ENCODE data around the gene ASPHD1. TPM values are rescaled to one million over a fixed set of nuclear protein-coding genes. Genes with fewer than 3 reads are reported as not detected.
A peak's percentile ranks its signal among the peaks of the same experiment; 100 is the strongest.
"Not testable (repeated sequence)": the region's sequence is repeated elsewhere in the genome, so short reads cannot be mapped to it uniquely, and the experiment has no call there.

The ASPHD1 gene
- total RNA-seq, 1 donor from 2014 or later, result 1.6 TPM

DNA sequence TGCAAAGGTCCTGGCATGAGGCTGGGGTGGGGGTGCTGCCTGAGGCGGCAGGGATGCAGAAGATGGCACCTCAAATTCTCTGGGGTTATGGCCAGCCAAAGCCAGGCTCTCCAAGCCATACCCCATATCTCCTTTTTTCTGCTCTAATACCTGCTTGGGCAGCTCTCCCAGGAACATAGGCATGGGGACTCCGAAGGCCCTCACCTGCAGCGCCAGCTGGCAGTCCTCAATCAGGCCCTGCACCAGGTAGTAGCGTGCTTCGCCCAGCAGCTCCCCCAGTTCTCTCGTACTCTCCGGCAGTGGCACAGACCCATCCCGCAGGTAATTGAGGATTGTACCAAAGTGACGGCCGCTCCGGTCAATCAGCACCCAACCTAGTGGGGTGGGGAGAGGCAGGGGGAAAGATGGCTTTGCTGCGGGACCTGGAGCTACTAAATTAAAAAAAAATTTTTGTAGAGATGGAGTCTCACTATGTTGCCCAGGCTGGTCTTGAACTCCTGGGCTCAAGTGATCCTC lies 22.8 kb downstream of the ASPHD1 start:
- ATAC-seq (no peak), DNase-seq (no peak)
- intact Hi-C loops (cut with DNase I), result no loop called here

DNA sequence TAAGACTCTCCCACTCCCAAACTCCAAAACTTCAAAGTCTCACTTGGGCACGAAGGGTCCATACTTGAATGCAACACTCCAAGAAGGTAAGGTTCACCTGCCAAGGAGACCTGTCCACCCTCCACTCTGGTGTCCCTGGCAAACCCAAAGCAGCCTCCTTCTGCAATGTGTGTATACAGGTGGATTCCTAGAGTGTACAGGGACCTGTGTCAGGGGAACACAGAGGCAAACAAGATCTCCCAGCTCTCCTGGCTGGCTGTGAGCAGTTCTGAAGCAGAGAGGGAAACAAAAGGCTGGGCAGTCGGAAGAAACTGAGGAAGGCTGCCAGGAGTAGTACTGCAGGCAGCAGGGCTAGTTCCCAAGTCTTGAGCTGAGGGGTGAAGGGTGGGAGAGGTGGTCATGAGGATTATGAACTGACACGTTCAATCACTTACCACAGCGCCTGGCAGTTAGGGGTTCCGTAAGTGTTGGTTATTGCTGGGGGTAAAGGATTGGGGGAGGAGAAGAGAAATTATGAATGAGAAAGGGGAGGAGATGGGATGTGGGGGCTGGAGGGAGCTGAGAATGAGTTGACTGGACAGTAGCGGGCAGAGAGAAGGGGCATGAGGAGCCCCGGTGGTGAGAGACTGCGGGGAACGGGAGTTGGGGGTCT lies 24.9 kb downstream of the ASPHD1 start:
- peaks cover 23% of the 10 kb centered on the region for H3K4me1 ChIP-seq
- ATAC-seq, result no peak
- no peak for DNase-seq
- peak overlapping the region; percentile 95 for H3K4me3 ChIP-seq
- peak overlapping the region; percentile 90 for H3K27ac ChIP-seq
- H3K27me3 ChIP-seq (ENCODE audit: low read depth), result no peaks in the 10 kb centered on the region
- H3K9me3 ChIP-seq, result no peaks in the 10 kb centered on the region
- TF ChIP-seq, protein P1, sequence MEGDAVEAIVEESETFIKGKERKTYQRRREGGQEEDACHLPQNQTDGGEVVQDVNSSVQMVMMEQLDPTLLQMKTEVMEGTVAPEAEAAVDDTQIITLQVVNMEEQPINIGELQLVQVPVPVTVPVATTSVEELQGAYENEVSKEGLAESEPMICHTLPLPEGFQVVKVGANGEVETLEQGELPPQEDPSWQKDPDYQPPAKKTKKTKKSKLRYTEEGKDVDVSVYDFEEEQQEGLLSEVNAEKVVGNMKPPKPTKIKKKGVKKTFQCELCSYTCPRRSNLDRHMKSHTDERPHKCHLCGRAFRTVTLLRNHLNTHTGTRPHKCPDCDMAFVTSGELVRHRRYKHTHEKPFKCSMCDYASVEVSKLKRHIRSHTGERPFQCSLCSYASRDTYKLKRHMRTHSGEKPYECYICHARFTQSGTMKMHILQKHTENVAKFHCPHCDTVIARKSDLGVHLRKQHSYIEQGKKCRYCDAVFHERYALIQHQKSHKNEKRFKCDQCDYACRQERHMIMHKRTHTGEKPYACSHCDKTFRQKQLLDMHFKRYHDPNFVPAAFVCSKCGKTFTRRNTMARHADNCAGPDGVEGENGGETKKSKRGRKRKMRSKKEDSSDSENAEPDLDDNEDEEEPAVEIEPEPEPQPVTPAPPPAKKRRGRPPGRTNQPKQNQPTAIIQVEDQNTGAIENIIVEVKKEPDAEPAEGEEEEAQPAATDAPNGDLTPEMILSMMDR (IDR thresholded peaks at IDR 0.05), result no peak
- peaks cover 30% of the 10 kb centered on the region for H3K36me3 ChIP-seq
- intact Hi-C loops (cut with DNase I), result no loop called here

More for the DNA sequence above, 22.8 kb downstream of the ASPHD1 start:
- peaks cover 52% of the 10 kb centered on the region for H3K36me3 ChIP-seq
- no peak overlapping the region for H3K4me3 ChIP-seq
- no peak overlapping the region for H3K27ac ChIP-seq
- peaks cover 23% of the 10 kb centered on the region for H3K4me1 ChIP-seq
- H3K27me3 ChIP-seq (ENCODE audit: low read depth), result no peaks in the 10 kb centered on the region
- no peaks in the 10 kb centered on the region for H3K9me3 ChIP-seq
- TF ChIP-seq, protein P1 (IDR thresholded peaks at IDR 0.05), result no peak

DNA sequence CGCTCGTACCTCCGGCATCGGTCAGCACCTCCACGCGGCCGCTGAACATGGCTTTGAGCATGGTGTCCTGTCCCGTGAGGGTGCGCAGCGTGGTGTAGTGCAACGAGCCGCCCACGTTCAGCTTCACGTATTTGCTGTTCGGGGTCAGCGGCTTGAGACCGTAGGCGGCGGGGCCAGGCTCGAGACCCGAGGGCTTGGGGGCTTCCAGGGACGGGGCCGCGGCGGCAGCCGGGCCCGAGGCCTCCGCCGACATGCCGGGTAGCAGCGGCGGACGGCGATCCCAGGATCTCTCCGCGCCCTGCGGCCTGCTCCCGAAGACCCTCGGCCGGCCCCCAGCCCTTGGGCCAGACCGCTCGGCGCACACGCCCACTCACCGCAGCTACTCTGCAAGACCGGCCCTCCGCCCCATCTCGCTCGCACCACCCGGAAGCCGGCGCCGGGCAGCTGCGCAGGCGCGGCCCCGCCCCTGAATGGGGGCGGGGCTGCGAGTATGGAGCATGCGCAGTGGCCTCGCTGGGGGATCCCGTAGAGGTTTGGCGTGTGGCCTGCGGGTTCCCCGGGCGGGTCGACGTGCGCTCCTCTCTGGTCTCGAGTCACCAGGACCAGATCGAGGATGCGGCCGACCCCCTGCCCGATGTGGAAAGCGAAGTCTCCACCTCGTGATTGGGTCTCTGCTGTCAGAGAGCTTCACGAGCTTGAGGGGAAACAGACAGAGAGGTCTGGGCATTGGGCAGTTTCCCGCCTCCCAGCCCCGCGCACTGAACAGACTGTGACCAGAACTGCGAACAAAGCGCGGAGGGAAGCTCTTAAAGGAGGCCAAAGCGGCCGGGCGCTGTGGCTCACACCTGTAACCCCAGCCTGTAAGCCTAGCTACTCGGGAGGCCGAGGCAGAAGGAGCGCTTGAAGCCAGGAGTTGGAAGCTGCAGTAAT lies 25.8 kb downstream of the ASPHD1 start, which contains the start of gene KCTD13:
Gene KCTD13 (minus strand): TSS at position 446 of the 930 bp plus-strand sequence. CDS start 193 bp downstream, at position 253.
- Histone ChIP-seq H3K4me1 (peaks cover 23% of the 10 kb centered on the region), H3K27me3 (ENCODE audit: low read depth) (no peaks in the 10 kb centered on the region), H3K9me3 (no peaks in the 10 kb centered on the region), H3K36me3 (peaks cover 22% of the 10 kb centered on the region), H3K27ac (peak within 1 kb of the TSS; percentile 90), H3K4me3 (peak within 1 kb of the TSS; percentile 95)
- intact Hi-C loops (cut with DNase I), result no loop called here
- DNase-seq (peak; percentile 89), ATAC-seq (peak; percentile 99)
- TF ChIP-seq, protein P1 (IDR thresholded peaks at IDR 0.05), result no peak

DNA sequence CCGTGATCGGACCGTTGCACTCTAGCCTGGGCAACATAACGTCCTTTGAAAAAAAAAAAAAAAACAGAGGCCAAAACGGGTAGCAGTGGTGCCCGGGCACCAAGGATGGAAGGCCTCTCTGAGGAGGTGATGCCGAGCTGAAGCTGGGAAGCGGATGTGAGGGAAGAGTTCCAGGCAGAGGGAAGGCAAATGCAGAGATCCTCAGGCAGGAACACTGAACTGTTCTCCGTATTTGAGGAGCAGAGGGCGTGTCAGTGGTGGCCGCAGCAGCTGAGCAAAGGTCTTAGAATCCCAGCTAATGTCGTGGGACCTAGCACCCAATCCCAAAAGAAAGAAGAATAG lies 26.4 kb downstream of the ASPHD1 start:
- peak overlapping the region; percentile 90 for H3K27ac ChIP-seq
- TF ChIP-seq, protein P1 (IDR thresholded peaks at IDR 0.05), result no peak
- DNase-seq, result no peak
- peak; percentile 31 to 43 for ATAC-seq
- H3K36me3 ChIP-seq, result peaks cover 15% of the 10 kb centered on the region
- peaks cover 23% of the 10 kb centered on the region for H3K4me1 ChIP-seq
- no peaks in the 10 kb centered on the region for H3K27me3 ChIP-seq (ENCODE audit: low read depth)
- intact Hi-C loops (cut with DNase I), result no loop called here
- H3K9me3 ChIP-seq, result no peaks in the 10 kb centered on the region
- H3K4me3 ChIP-seq, result peak overlapping the region; percentile 95

DNA sequence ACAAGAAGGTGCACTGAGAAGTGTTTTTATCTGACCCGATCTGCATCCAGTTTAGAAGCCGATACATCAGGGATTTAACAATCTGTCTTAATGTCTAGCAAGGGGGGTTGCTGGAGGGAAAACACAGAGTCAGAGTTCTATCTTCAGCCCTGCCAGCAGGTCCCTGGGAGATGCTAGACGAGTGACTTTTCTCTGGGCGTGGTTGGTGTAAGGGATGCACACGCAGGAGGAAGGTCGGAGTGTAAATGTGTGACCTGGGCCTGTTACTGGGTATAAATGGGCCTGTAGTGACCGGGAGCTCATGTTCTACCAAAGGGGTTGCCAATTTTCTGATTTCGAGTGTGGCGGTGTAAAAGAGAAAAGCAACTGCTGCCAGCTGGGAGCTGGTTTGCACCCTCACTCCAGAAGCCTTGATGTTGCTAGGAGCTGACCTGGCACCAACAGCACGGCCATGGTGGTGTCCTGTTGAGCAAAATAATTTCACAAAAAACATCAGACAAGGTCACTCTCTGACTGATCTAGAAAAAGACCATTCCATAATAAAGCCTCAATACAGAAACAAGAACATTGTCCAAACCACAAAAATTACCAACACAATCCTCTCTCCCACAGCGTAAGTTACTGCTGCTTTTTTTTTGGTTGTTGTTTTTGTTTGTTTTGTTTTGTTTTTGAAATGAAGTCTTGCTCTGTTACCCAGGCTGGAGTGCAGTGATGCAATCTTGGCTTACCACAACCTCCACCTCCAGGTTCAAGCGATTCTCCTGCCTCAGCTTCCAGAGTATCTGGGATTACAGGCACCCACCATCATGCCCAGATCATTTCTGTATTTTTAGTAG lies 27.0 kb downstream of the ASPHD1 start:
- Histone ChIP-seq H3K4me3 (peak overlapping the region; percentile 95), H3K27ac (peak overlapping the region; percentile 90), H3K9me3 (no peaks in the 10 kb centered on the region), H3K36me3 (peaks cover 9% of the 10 kb centered on the region), H3K27me3 (ENCODE audit: low read depth) (no peaks in the 10 kb centered on the region), H3K4me1 (peaks cover 23% of the 10 kb centered on the region)
- DNase-seq (no peak), ATAC-seq (no peak)
- intact Hi-C loops (cut with DNase I), result no loop called here
- TF ChIP-seq, protein P1 (IDR thresholded peaks at IDR 0.05), result no peak

DNA sequence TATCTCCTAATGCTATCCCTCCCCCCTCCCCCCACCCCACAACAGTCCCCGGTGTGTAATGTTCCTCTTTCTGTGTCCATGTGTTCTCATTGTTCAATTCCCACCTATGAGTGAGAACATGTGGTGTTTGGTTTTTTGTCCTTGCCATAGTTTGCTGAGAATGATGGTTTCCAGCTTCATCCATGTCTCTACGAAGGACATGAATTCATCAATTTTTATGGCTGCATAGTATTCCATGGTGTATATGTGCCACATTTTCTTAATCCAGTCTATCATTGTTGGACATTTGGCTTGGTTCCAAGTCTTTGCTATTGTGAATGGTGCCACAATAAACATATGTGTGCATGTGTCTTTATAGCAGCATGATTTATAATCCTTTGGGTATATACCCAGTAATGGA lies 31.5 kb downstream of the ASPHD1 start:
- H3K9me3 ChIP-seq; ATAC-seq; intact Hi-C loops (cut with DNase I); H3K4me1 ChIP-seq; H3K36me3 ChIP-seq; H3K27ac ChIP-seq; H3K4me3 ChIP-seq; H3K27me3 ChIP-seq (ENCODE audit: low read depth); DNase-seq: not testable (repeated sequence)

Data from lower lobe of right lung (tissue), 2 donors.